Activated T-cell treated with anti-CD3 and anti-CD28 coated beads, Interleukin-2, amount 50 U/mL, for 24 hours (primary cell): ENCODE results near the gene CABP4.
"Not testable (repeated sequence)": the region's sequence is repeated elsewhere in the genome, so short reads cannot be mapped to it uniquely, and the experiment has no call there.

Experiments
- DNase-seq: peaks from one replicate; pipeline ENCODE4 v3.0.0-alpha.2; 2020
- H3K27ac Mint-ChIP-seq: 2 replicates; pipeline ENCODE4 v1.8.0; 2020; ENCODE audit warnings: mild to moderate bottlenecking, mixed read lengths
- H3K27me3 Mint-ChIP-seq: 2 replicates; pipeline ENCODE4 v1.8.0; 2020; ENCODE audit warnings: mixed read lengths
- H3K36me3 Mint-ChIP-seq: 2 replicates; pipeline ENCODE4 v1.8.0; 2020; ENCODE audit warnings: low read depth, mixed read lengths
- H3K4me1 Mint-ChIP-seq: 2 replicates; pipeline ENCODE4 v1.8.0; 2020; ENCODE audit warnings: low read depth, mixed read lengths
- H3K4me3 Mint-ChIP-seq: 2 replicates; pipeline ENCODE4 v1.8.0; 2020; ENCODE audit warnings: mild to moderate bottlenecking, moderate library complexity, mixed read lengths
- H3K9me3 Mint-ChIP-seq: 2 replicates; pipeline ENCODE4 v1.8.0; 2020; ENCODE audit warnings: mixed read lengths

CABP4 gene

DNA sequence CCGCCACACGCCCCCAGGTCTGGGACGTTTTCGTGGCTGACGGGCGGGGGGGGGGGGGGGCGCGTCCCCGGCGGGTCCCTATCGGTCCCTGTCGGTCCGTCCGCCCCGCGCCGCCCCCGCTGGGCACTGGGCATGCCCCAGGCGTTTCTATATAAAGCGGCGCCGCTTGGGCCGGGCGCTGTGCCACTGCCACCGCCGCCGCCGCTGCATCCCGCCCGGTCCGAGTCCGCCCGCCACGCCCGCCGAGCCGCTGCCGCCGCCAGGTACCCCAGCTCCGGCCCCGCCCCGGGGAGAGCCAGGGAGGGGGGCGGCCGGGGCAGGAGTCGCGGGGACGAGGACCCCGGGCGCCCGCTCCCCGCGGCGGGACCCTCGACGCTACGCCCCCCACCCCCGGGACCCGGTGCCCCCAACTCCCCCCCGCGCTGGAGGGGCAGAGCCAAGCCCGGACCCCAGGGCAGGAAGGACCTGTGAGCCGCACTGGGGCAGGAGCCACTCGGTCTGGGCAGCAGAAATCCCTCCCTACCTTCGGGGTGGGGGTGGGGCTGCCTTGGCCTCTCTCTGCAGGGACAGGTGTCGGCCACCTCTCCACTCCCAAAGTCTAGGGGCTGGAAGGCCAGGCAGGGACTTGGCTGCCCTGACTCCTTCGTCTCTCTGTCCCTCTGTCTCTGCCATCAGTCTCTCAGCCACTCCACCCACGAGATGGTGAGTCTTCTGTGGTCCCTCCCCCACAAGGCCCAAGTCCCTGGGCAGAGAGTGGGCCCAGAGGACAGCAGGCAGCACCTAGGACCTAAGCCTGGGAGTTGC lies 39.5 kb upstream of the CABP4 start, which contains the start of gene CARNS1:
Gene CARNS1 (plus strand): TSS at position 178 of the 804 bp plus-strand sequence. CDS start 522 bp downstream, at position 700.
- no peaks in the 10 kb centered on the region for H3K27me3 Mint-ChIP-seq
- H3K4me1 Mint-ChIP-seq = peaks cover 74% of the 10 kb centered on the region
- peak; percentile 51 for DNase-seq
- peaks cover under 1% of the 10 kb centered on the region for H3K36me3 Mint-ChIP-seq
- H3K9me3 Mint-ChIP-seq = no peaks in the 10 kb centered on the region
- peak within 1 kb of the TSS; percentile 68 for H3K4me3 Mint-ChIP-seq
- H3K27ac Mint-ChIP-seq = peak within 1 kb of the TSS; percentile 80

DNA sequence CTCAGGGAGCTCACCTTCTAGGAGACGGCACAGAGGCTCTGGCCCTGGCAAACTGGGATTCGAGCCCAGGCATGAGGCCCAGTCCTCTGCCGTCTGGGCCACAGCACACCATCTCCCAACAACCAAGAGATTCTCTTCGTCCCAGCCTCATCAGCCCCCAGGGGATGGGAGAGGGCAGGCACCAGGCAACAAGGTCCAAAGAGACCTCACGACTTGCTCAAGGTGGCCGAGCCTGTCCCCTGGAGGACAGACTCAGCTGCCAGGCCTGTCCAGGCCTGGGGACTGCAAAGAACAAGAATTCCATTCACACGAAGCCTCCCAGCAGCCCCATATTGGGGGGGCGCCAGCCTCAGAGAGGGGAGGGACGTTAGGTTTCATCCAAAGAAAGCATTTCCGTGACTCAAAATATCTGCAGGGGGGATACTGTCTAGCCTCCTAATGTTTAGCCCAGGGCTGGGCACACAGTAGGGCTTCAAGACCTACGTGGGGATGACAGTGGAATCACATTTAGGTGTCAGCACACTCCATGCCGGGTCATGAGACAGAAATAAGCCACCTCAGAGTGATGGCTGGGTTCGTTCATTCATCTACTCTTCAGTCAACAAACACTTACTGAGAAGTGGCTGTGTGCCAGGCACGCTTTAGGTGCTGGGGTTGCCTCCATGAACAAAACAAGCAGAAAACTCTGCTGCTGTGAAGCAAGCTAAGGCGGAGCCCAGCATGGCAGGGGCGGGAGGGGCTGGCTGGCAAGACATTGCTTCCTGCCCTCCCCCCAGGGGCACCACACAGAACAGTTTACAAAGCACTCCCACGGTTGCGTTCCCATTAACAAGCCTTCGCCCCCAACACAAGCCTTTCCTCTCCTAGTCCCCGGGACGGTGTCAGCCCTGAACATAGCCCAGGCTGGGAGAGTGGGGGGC lies 38.5 kb upstream of the CABP4 start:
- H3K27ac Mint-ChIP-seq = peak overlapping the region; percentile 80
- peak overlapping the region; percentile 64 for H3K4me3 Mint-ChIP-seq
- peaks cover 69% of the 10 kb centered on the region for H3K4me1 Mint-ChIP-seq
- no peaks in the 10 kb centered on the region for H3K9me3 Mint-ChIP-seq
- peak; percentile 69 for DNase-seq
- no peaks in the 10 kb centered on the region for H3K36me3 Mint-ChIP-seq
- H3K27me3 Mint-ChIP-seq = no peaks in the 10 kb centered on the region

DNA sequence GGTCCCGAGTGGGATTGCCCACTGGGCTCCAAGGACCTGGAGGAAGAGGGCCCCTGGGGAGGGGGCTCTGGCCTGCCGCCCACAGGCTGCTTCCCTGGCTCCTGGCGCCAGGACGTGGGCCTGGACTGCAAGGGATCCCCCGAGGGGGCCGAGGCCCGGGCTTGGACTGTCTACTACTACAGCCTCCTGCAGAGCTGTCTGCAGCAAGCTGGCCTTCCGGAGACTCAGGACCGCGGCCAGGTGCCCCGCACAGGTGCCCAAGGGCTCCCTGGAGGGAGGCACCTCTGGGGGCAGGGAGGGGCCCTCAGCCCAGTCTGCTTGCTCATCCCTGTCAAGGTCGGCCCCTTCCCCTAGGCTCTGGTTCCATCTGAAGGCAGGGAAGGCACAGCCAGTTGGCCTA lies 37.7 kb upstream of the CABP4 start:
- Mint-ChIP-seq H3K4me1 (peaks cover 62% of the 10 kb centered on the region), H3K4me3 (no peak overlapping the region), H3K27me3 (no peaks in the 10 kb centered on the region), H3K27ac (no peak overlapping the region), H3K36me3 (no peaks in the 10 kb centered on the region), H3K9me3 (no peaks in the 10 kb centered on the region)
- DNase-seq = no peak

DNA sequence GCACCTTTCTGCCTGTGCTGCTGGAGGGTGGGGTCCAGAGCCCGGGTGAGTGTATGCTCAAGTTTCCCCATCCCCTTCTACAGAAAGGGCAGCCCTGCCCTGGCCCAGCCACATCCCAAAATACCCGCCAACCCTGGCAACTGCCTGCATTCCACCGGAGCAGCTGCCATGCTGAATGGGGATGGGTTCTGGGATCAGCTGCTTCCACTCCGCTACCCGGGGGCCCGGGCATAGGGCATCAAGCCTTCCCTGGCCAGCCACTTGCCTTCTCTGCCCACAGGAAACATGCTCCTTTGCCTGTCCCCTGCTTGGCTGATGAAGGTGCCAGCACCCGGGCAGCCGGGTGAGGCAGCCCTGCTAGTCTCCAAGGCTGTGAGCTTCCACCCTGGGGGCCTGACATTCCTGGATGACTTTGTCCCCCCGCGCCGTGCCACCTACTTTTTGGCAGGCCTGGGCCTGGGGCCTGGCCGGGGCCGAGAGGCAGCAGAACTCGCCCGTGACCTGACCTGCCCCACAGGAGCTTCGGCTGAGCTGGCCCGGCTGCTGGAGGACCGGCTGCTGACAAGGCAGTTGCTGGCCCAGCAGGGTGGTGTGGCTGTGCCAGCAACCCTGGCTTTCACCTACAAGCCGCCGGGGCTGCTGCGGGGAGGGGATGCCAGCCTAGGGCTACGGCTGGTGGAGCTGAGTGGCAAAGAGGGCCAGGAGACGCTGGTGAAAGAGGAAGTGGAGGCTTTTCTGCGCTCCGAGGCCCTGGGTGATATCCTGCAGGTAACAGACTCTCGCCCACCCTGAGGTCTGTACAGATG lies 36.5 kb upstream of the CABP4 start:
- Mint-ChIP-seq H3K27me3 (no peaks in the 10 kb centered on the region), H3K36me3 (no peaks in the 10 kb centered on the region), H3K9me3 (no peaks in the 10 kb centered on the region), H3K27ac (peak overlapping the region; percentile 79), H3K4me3 (peak overlapping the region; percentile 79), H3K4me1 (peaks cover 54% of the 10 kb centered on the region)
- DNase-seq = peak; percentile 67

DNA sequence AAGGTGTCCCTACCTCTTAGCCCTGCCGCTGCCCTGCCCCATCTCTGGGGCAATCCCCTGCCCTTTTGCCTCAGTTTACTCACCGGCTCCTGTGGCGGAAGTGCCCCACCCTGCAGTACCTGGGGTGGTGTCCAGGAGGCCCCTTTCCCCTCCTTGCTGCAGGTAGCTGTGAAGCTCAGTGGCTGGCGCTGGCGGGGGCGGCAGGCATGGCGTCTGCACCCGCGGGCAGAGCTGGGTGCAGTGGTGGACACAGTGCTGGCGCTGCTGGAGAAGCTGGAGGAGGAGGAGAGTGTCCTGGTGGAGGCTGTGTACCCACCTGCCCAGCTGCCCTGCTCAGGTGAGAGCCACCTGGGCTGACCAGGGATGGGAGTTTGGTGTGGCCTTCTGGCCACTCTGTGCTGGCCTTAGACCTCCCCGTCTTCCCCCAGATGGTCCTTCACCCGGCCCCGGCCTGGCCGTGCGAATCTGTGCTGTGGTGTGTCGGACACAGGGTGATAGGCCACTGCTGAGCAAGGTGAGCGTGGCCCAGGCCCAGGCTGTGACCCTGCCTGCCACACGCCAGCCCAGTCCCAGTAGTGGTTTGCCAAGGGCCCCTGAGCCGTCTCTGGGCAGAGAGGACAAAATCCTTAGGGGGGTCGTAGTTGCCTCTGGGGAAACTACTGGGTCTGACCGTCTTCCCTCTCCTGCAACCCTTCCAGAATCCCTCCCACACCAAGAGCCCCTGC lies 35.7 kb upstream of the CABP4 start:
- DNase-seq = peak; percentile 52
- H3K36me3 Mint-ChIP-seq = no peaks in the 10 kb centered on the region
- H3K27me3 Mint-ChIP-seq = no peaks in the 10 kb centered on the region
- peaks cover 54% of the 10 kb centered on the region for H3K4me1 Mint-ChIP-seq
- peak overlapping the region; percentile 79 for H3K4me3 Mint-ChIP-seq
- H3K27ac Mint-ChIP-seq = peak overlapping the region; percentile 90
- H3K9me3 Mint-ChIP-seq = no peaks in the 10 kb centered on the region

DNA sequence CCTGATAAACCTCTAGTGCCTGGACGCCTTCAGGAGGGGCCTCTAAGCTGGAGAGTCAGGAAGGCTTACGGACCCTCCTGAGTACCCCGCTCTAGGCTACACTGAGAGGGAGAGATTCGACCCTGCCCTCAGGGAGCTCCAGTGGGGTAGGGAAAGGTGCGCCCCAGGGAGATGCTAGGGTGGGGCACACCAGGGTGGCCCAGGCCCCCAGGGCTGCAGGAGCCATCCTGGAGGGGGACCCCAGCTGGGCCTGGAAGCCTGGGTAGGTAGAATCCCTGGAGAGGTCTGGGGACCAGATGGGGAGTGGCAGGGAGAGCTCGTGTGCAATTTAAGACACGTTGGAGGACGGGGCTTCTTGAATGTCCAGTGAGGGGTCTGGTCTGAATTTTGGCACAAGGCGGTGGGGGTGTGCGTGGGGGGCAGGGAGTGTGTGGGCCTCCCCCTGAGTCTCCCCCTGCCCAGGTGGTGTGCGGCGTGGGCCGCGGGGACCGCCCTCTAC lies 35.0 kb upstream of the CABP4 start:
- Mint-ChIP-seq H3K36me3 (no peaks in the 10 kb centered on the region), H3K9me3 (no peaks in the 10 kb centered on the region), H3K27ac (peak overlapping the region; percentile 90), H3K4me3 (peak overlapping the region; percentile 79), H3K4me1 (peaks cover 51% of the 10 kb centered on the region), H3K27me3 (no peaks in the 10 kb centered on the region)
- DNase-seq = peak; percentile 72

DNA sequence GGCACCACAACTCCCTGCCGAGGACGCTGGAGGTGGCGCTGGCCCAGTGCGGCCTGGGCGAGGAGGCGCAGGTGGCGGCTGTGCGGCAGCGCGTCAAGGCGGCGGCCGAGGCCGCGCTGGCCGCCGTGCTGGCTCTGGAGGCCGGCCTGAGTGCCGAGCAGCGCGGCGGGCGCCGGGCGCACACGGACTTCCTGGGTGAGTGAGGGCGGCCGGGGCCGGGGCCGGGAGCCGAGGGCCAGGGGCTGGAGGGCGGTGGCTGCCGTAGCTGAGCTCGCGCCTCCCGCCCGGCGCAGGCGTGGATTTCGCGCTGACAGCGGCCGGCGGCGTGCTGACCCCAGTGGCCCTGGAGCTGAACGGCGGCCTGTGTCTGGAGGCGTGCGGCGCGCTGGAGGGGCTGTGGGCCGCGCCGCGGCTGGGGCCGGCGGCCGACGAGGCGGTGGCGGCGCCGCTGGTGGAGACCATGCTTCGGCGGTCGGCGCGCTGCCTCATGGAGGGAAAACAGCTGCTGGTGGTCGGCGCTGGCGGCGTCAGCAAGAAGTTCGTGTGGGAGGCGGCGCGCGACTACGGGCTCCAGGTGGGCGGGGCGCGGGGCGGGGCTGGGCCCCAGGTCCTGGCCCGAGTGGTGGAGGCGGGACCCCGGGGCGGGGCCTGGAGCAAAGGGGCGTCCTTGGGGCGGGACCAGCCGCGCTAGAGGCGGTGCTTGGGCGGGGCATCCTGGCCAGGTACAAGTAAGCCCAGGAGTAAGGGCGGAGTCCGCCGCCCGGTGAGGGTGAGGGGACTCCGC lies 34.3 kb upstream of the CABP4 start:
- Mint-ChIP-seq H3K27me3 (no peaks in the 10 kb centered on the region), H3K9me3 (no peaks in the 10 kb centered on the region), H3K4me1 (peaks cover 50% of the 10 kb centered on the region), H3K4me3 (peak overlapping the region; percentile 79), H3K36me3 (no peaks in the 10 kb centered on the region), H3K27ac (peak overlapping the region; percentile 90)
- DNase-seq = peak; percentile 100

DNA sequence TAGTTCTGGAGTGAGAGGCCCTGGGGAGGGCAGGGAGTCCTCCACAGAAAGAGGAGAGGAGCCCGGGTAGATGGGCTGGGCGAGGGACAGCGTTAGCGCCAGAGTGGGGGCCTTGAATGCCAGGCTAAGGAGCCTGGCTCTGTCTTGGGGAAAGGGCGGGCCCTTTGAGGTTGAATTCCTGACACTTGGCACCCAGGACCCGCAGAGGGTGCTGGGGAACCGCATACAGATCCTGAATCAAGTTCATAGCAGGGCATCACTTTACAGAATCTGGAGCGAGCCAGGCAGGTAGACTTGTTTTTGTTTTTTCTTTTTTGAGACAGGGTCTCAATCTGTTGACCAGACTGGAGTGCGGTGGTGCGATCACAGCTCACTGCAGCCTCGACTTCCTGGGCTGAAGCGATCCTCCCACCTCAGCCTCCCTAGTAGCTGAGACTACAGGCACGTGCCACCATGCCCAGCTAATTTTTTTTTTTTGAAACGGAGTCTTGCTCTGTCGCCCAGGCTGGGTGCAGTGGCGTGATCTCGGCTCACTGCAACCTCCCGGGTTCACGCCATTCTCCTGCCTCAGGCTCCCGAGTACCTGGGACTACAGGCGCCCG lies 33.6 kb upstream of the CABP4 start:
- H3K27ac Mint-ChIP-seq = peak overlapping the region; percentile 86
- no peaks in the 10 kb centered on the region for H3K27me3 Mint-ChIP-seq

DNA sequence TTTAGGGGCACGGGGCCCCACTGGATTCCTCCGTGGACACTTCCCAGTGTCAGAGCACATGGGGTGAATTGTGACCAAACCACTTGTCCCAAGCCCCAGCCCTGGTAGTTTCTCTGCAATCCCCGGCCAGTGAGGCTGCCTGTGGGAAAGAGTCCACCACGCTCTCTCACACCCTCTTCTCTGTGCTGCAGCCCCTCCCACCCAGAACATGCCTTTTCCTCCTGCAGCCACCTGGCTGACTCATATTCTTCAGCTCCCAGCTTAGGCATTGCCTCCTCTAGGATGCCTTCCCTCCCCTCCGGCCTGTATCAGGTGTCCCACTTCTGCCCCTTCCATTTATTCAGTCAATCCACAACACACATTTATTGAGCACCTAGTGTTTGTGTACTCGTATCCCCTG lies 32.3 kb upstream of the CABP4 start:
- H3K36me3 Mint-ChIP-seq = no peaks in the 10 kb centered on the region
- H3K27ac Mint-ChIP-seq = no peak overlapping the region
- H3K4me1 Mint-ChIP-seq = peaks cover 38% of the 10 kb centered on the region
- no peaks in the 10 kb centered on the region for H3K9me3 Mint-ChIP-seq
- no peaks in the 10 kb centered on the region for H3K27me3 Mint-ChIP-seq
- no peak for DNase-seq
- H3K4me3 Mint-ChIP-seq = no peak overlapping the region

More for the DNA sequence above, 33.6 kb upstream of the CABP4 start:
- peaks cover 43% of the 10 kb centered on the region for H3K4me1 Mint-ChIP-seq
- no peaks in the 10 kb centered on the region for H3K9me3 Mint-ChIP-seq
- H3K36me3 Mint-ChIP-seq = no peaks in the 10 kb centered on the region
- DNase-seq = no peak
- H3K4me3 Mint-ChIP-seq = peak overlapping the region; percentile 65

DNA sequence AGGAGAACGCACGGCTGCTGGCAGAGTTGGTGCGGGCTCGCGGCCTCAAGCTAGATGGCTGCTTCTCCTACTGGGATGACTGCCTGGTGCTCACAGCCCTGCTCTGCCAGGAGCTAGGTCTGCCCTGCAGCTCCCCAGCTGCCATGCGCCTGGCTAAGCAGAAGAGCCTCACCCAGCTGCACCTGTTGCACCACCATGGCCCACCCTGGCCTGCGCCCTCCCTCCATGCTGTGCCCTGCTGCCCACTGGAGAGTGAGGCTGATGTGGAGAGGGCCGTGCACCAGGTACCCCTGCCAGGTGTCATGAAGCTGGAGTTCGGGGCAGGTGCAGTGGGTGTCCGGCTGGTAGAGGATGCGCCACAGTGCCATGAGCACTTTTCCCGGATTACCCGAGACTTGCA lies 31.7 kb upstream of the CABP4 start:
- H3K4me3 Mint-ChIP-seq = no peak overlapping the region
- H3K27ac Mint-ChIP-seq = no peak overlapping the region
- H3K27me3 Mint-ChIP-seq = no peaks in the 10 kb centered on the region

DNA sequence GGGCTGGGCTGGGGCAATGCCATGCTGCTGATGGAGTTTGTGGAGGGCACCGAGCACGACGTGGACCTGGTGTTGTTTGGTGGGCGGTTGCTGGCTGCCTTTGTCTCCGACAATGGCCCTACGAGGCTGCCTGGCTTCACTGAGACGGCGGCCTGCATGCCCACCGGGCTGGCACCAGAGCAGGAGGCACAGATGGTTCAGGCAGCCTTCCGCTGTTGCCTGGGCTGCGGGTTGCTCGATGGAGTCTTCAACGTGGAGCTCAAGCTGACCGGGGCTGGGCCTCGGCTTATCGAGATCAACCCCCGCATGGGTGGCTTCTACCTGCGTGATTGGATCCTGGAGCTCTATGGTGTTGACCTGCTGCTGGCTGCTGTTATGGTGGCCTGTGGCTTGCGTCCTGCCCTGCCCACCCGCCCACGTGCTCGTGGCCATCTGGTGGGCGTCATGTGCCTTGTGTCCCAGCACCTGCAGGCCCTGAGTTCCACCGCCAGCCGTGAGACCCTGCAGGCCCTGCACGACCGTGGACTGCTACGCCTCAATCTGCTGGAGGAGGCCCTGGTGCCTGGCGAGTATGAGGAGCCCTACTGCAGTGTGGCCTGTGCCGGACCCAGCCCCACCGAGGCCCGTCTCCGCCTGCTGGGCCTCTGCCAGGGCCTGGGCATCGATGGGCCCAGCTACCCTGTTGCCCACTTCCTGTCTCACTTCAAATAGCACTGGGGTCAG lies 31.1 kb upstream of the CABP4 start:
- Mint-ChIP-seq H3K27ac (no peak overlapping the region), H3K4me3 (no peak overlapping the region), H3K4me1 (peaks cover 30% of the 10 kb centered on the region)

More for the DNA sequence above, 31.7 kb upstream of the CABP4 start:
- Mint-ChIP-seq H3K4me1 (peaks cover 34% of the 10 kb centered on the region), H3K9me3 (no peaks in the 10 kb centered on the region), H3K36me3 (peaks cover 2% of the 10 kb centered on the region)
- DNase-seq = no peak

DNA sequence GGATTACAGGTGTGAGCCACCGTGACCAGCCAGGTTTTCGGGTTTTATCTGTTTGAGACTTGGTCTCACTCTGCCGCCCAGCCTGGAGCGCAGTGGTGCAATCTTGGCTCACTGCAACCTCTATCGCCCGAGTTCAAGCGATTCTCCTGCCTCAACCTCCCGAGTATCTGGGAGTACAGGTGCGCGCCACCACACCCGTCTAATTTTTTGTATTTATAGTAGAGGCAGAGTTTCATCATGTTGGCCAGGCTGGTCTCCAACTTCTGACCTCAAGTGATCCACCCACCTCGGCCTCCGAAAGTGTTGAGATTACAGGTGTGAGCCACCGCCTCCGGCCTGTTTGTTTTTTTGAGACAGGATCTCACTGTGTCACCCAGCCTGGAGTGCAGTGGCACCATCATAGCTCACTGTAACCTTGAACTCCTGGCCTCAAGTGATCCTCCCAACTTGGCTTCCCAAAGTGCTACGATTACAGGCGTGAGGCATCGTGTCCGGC lies 27.7 kb upstream of the CABP4 start:
- Mint-ChIP-seq H3K36me3 (peaks cover 38% of the 10 kb centered on the region), H3K4me3 (peak overlapping the region; percentile 92), H3K27ac (peak overlapping the region; percentile 97), H3K4me1 (peaks cover 36% of the 10 kb centered on the region)
- not testable (repeated sequence) for DNase-seq, H3K27me3 Mint-ChIP-seq, H3K9me3 Mint-ChIP-seq

More for the DNA sequence above, 31.1 kb upstream of the CABP4 start:
- Mint-ChIP-seq H3K9me3 (no peaks in the 10 kb centered on the region), H3K36me3 (peaks cover 7% of the 10 kb centered on the region), H3K27me3 (no peaks in the 10 kb centered on the region)
- DNase-seq = no peak
